ENCODE data around the gene RTKN.
A peak's percentile ranks its signal among the peaks of the same experiment; 100 is the strongest.

Gene RTKN

DNA sequence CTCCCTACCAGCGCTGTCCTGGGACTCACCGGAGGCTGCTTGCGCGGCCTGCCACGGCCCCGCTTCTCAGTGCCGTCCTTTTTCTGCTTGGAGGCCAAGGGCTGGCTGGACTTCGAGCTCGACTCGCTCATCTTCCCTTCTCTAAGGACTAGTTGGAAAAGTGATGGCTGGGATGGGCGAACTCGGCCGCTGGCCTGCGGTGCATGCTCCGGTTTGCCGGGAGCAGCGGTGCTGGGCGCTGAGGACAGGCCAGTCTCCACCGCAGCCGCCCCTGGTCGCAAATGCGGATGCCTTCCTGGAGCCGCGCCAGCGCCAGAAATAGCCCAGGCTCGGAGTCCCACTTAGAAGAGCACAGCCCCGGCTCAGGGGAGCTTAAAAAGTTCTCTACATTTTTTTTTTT, 23.4 kb downstream of the RTKN start:
- DNase-seq (ENCODE audit: low read depth): no peak
- TF ChIP-seq, protein P1, sequence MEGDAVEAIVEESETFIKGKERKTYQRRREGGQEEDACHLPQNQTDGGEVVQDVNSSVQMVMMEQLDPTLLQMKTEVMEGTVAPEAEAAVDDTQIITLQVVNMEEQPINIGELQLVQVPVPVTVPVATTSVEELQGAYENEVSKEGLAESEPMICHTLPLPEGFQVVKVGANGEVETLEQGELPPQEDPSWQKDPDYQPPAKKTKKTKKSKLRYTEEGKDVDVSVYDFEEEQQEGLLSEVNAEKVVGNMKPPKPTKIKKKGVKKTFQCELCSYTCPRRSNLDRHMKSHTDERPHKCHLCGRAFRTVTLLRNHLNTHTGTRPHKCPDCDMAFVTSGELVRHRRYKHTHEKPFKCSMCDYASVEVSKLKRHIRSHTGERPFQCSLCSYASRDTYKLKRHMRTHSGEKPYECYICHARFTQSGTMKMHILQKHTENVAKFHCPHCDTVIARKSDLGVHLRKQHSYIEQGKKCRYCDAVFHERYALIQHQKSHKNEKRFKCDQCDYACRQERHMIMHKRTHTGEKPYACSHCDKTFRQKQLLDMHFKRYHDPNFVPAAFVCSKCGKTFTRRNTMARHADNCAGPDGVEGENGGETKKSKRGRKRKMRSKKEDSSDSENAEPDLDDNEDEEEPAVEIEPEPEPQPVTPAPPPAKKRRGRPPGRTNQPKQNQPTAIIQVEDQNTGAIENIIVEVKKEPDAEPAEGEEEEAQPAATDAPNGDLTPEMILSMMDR (conservative IDR thresholded peaks at IDR 0.05; ENCODE audit: low read depth, low read length): no peak
- no peak overlapping the region for H3K4me3 ChIP-seq (ENCODE audit: low read length)

DNA sequence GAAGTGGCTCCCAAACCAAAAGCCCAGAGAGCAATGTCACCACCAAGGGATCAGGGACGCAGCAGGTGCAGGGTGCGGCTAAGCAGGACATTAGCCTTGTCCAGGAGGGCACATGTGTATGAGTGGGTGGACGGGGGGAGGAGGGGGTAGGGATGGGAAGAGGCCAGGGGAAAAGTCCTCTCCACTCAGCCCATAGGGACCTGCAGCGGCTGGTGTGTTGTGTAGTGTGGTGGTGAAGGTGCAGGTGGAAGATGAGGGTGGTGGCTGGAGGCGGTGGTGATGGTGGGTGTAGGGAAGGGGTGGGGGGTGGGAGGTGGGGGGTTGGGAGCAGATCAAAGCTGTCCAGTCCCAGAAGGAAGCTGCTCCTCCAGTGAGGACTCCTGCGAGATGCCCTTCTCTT, 24.0 kb downstream of the RTKN start:
- no peak for DNase-seq (ENCODE audit: low read depth)
- no peak overlapping the region for H3K4me3 ChIP-seq (ENCODE audit: low read length)
- TF ChIP-seq, protein P1 (conservative IDR thresholded peaks at IDR 0.05; ENCODE audit: low read depth, low read length): no peak

DNA sequence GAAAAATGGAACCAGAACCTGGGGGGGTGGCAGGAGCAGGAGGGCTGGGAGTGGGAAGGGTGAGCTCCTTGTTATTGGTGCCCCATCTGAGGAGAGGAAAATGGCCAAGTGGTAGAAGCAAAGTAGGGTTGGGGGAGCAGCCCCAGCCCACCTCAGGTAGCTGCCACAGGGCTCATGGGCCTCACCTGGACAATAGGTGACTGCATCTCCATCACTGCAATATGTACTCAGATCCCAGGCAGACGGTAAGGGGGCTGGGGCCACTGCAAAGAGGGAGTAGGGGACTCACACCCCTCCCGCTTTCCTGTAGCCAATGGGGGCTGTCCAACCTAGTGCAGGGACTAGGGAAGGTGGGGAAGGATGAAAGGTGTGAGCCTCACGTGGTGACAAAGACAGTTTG, 24.5 kb downstream of the RTKN start:
- no peak overlapping the region for H3K4me3 ChIP-seq (ENCODE audit: low read length)
- TF ChIP-seq, protein P1 (conservative IDR thresholded peaks at IDR 0.05; ENCODE audit: low read depth, low read length): no peak
- DNase-seq (ENCODE audit: low read depth): no peak

DNA sequence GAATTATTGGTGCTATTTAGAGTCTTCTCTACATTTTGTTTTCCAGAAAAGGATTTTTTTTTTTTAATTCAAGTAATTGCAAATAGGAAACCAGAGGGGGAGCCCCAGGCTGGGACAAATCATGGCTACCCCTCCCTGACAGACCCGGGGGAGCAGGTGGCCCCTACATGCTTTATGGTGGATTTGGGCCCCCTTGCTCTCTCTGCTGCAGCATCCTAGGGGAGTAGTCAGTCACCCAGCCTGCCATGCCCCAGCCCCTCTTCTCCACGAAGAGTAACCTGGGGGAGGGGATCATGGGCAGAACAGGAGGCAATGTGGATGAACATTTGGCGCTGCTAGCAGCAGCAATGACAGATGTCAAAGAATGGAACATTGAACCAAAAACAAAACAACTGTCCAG, 25.0 kb downstream of the RTKN start:
- no peak for DNase-seq (ENCODE audit: low read depth)
- no peak overlapping the region for H3K4me3 ChIP-seq (ENCODE audit: low read length)
- TF ChIP-seq, protein P1 (conservative IDR thresholded peaks at IDR 0.05; ENCODE audit: low read depth, low read length): no peak

DNA sequence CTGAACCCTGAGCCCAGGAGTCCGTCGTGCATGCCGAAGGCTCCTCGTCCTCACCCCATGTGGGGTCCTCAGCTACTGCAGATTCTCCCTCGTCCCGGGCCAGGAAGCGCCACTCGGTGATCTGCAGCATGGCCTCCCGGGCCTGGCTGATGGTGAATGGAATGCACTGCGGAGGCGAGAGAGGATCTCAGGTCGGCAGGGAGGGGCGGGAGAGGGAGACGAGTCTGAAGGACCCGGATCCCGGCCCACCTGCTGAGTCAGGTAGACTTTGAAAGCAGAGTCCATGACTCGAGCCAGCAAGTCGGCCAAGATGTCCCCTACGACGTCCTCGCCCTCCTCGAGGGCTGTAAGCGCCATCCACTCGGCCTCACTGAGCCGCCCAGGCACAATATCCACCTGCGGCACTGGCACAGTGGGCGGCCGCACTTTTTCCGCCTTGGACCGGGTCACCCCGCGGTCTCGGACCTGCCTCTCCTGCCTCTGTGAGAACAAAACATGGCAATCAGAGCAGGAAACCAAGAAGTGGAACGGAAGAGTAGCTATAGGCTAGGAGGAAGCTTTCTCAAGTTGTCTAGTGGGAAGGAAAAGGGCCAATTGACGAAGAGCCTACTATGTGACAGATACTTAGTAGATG, 25.9 kb downstream of the RTKN start:
- no peak overlapping the region for H3K4me3 ChIP-seq (ENCODE audit: low read length)
- DNase-seq (ENCODE audit: low read depth): no peak
- TF ChIP-seq, protein P1 (conservative IDR thresholded peaks at IDR 0.05; ENCODE audit: low read depth, low read length): no peak

DNA sequence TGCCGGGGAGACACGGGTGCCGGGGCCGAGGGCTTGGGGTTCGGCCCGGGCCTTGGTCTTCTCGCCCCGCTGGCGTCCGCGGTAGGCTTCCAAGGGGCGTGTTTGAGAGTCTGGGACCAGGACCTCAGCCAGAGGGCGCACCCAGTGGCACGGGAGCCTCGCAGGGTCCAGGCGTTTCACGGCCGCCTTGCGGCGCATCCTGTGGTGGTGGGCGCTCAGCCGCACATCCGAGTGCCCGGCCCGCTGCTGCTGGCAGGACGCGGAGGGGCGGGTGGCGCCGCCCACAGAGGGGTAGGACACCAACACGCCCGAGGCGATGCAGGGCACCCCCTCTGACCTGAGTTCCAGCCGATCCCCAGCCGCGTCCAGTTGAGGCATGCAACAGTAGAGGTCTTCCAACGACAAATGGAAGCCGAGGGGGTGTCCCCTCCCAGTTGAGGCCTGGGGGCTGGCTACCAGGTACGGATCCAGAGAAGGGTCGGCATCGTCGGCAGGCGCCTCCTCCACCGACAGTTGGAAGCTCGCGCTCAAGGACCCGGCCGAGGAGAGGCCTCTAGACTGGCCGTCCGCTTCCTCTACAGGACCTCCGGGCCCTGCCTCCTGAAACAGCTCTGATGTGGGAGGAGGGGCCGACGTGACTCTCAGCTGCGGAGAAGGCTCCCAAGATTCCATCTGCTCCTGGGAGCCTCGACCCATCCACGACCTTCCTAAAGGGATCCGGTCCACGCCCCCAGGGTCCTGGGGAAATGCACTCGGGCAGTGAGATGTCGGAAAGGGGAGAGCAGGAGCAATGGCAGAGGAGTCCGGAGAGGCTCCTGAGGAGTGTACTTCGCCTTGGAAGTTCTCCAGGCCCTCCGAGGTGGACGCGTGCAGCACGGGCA, 26.6 kb downstream of the RTKN start:
- TF ChIP-seq, protein P1 (conservative IDR thresholded peaks at IDR 0.05; ENCODE audit: low read depth, low read length): peak; percentile 49
- no peak for DNase-seq (ENCODE audit: low read depth)
- H3K4me3 ChIP-seq (ENCODE audit: low read length): peak overlapping the region; percentile 38

DNA sequence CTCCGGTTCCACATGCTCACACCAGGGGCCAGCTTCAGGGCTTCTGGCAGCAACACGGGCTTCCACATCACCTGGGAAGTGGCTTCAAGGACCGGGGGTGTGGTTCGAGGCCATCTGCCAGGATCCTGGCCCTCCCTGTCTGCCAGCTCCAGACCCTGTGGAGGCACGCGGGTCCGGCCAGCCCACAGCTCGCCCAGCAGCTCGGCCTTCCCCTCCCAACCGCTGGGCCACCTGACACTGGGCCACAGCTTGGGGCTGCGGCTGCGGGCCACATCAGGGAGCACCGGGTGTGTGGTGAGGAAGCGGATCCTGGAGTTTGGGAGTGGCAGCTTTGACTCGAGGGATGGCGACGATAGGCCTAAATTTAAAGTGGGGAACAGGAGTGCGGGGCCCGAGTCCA, 27.3 kb downstream of the RTKN start:
- TF ChIP-seq, protein P1 (conservative IDR thresholded peaks at IDR 0.05; ENCODE audit: low read depth, low read length): no peak
- no peak for DNase-seq (ENCODE audit: low read depth)
- peak overlapping the region; percentile 38 for H3K4me3 ChIP-seq (ENCODE audit: low read length)
